H7 (cell line): Measurements from ENCODE around the gene PPP1R9A. TPM values are rescaled to one million over a fixed set of nuclear protein-coding genes. Genes with fewer than 3 reads are reported as not detected.
A peak's percentile ranks its signal among the peaks of the same experiment; 100 is the strongest.

Experiments used
- DNase-seq: peaks from one replicate; pipeline ENCODE4 v3.0.0; 2012
- H3K27me3 ChIP-seq: 2 replicates; pipeline ENCODE4 v1.6.0; 2011; ENCODE audit warnings: mild to moderate bottlenecking, low read length; ENCODE audit not compliant: control insufficient read depth, insufficient read depth
- H3K36me3 ChIP-seq: replicated peaks from 2 replicates; pipeline ENCODE4 v1.5.1; 2011; ENCODE audit warnings: low read length; ENCODE audit not compliant: control insufficient read depth, insufficient read depth
- H3K4me3 ChIP-seq: 2 replicates; pipeline ENCODE4 v1.5.1; 2011; ENCODE audit warnings: low read depth, mild to moderate bottlenecking, control low read depth, low read length, moderate library complexity; ENCODE audit not compliant: insufficient read depth
- total RNA-seq: library from RNA; depleted of rRNA; stranded (reverse); fragments of >200 nt; shearing (Covaris generic); gene quantifications from 2 replicates; pipeline ENCODE4 v1.2.3, GENCODE V29; 2014; rRNA removed

Gene PPP1R9A
- total RNA-seq, result 8.0 and 10.9 TPM in 2 replicates

DNA sequence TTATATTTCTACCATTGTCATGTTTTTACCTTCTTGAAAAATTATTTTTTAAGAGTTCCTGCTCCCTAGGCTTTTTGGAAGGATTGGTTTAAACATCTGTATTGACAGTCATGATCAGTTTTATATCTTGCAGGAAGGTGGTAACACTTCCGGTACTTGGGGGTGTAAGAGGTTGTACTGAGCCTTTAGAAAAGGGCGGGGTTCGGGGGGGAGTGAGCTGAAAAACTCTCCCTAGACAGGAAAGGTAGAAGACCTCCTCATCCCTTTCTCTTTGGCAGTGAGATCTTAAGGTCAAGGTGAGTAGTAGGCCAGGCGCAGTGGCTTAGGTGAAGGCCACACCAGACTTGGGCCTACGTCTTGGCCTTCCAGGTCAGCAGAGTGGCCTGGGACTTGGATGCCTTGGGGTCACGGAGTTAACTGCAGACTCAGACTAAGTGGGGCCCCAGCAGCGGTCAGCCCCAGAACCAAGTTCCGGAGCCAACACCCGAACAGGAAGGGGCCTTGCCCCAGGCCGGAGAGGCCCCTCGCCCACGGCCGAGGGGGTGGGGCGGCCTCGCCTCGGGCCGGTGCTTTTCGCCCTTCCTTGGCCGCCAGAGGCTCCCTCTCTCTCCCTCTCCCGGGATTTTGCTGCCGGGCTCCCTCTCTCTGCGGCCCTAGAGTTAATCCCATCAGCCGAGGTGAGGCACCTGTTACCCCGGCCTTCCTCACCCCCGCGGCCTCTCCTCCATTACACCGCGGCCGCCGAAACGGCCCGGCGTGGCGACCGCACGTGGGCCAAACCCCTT lies at the start of gene PPP1R9A:
PPP1R9A (plus strand) TSS at position 569 of the 785 bp plus-strand sequence. CDS start 2,520 bp downstream, outside the sequence.
- Histone ChIP-seq H3K27me3 (no peaks in the 10 kb centered on the region), H3K4me3 (peak within 1 kb of the TSS; percentile 62), H3K36me3 (no peaks in the 10 kb centered on the region)
- DNase-seq, result peak; percentile 87

GRCh38 chr7:94871132-94871531 lies 36.3 kb upstream of the PPP1R9A start:
- H3K4me3 ChIP-seq, result no peak overlapping the region
- no peaks in the 10 kb centered on the region for H3K36me3 ChIP-seq
- no peaks in the 10 kb centered on the region for H3K27me3 ChIP-seq
- DNase-seq, result no peak

- Histone ChIP-seq H3K27me3 (no peaks in the 10 kb centered on the region), H3K36me3 (no peaks in the 10 kb centered on the region), H3K4me3 (no peak overlapping the region)
- no peak for DNase-seq
Measured at GRCh38 chr7:94873239-94873638, 34.2 kb upstream of the PPP1R9A start.

- Histone ChIP-seq H3K27me3 (no peaks in the 10 kb centered on the region), H3K4me3 (no peak overlapping the region), H3K36me3 (no peaks in the 10 kb centered on the region)
- no peak for DNase-seq
Measured at GRCh38 chr7:94874036-94874785, 33.2 kb upstream of the PPP1R9A start.

DNA sequence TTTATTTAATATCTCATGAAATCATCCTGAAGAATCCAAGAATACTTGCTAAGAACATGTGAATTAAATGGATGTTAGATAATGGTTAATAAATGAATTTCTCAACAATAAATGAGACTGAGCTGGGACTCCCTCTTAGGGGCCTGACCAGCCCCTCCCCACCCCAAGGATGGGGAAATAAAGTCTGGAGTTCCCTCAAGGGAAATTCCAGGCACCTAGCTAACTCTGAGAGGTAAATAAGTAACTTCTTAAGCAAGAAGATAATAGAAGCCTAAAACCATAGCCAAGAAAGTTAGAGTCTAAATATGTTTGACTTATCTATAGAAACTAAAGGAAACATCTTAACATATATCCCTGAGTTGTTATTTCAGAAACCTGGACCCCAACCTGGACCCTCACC lies 32.2 kb upstream of the PPP1R9A start:
- H3K27me3 ChIP-seq, result no peaks in the 10 kb centered on the region
- H3K4me3 ChIP-seq, result no peak overlapping the region
- no peaks in the 10 kb centered on the region for H3K36me3 ChIP-seq
- no peak for DNase-seq

GRCh38 chr7:94877731-94878670 lies 29.4 kb upstream of the PPP1R9A start:
- H3K36me3 ChIP-seq, result no peaks in the 10 kb centered on the region
- no peak for DNase-seq
- H3K4me3 ChIP-seq, result no peak overlapping the region
- H3K27me3 ChIP-seq, result no peaks in the 10 kb centered on the region

GRCh38 chr7:94882891-94883290 lies 24.5 kb upstream of the PPP1R9A start:
- no peaks in the 10 kb centered on the region for H3K36me3 ChIP-seq
- no peak overlapping the region for H3K4me3 ChIP-seq
- DNase-seq, result no peak
- no peaks in the 10 kb centered on the region for H3K27me3 ChIP-seq

DNA sequence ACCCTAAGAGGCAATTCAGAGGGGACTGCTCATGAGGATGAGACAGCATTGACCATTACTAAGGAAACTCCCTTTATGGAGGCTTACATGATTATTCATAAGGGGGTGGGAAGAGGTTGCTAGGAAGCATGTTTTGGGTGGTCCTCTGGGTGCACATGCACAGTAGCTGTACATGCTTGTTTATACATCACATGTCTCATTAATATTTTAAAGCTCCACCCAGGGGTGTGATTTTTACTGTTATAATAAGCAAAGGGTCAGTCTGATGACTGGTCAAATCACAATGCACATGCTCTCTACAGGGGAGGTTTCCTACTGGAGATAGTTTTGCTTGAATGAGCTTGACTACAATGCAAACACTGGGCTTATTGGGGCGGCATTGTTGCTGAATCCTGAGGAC lies 23.8 kb upstream of the PPP1R9A start:
- no peak overlapping the region for H3K4me3 ChIP-seq
- H3K27me3 ChIP-seq, result no peaks in the 10 kb centered on the region
- H3K36me3 ChIP-seq, result no peaks in the 10 kb centered on the region
- DNase-seq, result no peak

- H3K36me3 ChIP-seq, result no peaks in the 10 kb centered on the region
- no peak overlapping the region for H3K4me3 ChIP-seq
- no peaks in the 10 kb centered on the region for H3K27me3 ChIP-seq
- no peak for DNase-seq
Measured at GRCh38 chr7:94888551-94888950, 18.8 kb upstream of the PPP1R9A start.

DNA sequence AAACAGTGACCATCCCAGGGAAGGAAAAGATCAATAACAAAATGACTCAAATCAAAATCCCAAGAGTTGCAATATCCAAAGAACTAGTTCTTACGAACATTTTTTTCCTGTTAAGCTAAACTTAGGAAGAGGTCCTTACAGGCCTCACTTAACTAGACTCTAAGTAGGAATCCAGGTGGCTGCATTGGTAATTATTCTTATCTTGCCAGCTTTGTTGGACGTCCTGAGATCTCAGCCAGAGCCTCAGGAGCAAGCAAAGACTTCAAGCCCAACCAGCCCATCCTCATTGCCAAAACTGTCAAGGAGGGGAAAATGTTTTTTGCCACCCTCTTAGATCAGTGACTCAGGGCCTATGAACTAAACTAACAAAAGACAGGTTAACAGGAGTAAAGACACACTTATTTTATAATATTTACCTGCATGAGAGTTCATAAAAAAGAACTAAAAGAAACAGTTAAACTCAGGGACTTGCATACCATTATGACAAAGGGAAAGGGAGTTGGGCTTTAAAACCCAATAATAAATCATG lies 18.3 kb upstream of the PPP1R9A start:
- Histone ChIP-seq H3K27me3 (no peaks in the 10 kb centered on the region), H3K36me3 (no peaks in the 10 kb centered on the region), H3K4me3 (no peak overlapping the region)
- no peak for DNase-seq

DNA sequence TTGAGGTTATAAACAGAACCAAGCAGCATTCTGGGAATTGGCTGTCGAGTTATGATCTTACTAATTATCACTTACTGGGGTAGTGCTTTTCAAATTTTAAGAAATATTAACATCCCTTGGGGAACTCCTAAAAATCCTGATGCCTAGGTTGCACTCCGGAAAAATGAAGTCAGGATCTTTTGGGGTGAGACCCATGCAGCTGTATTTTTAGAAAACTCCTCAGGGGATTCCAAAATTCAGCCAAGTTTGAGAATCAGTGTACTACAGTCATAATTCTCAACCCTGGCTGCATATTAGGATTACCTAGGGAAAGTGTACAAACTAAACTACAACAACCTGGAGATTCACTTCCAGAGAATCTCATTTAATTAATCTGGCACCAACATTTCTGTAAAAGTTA lies 17.2 kb upstream of the PPP1R9A start:
- DNase-seq, result no peak
- Histone ChIP-seq H3K36me3 (no peaks in the 10 kb centered on the region), H3K4me3 (no peak overlapping the region), H3K27me3 (no peaks in the 10 kb centered on the region)

GRCh38 chr7:94893661-94894060 lies 13.7 kb upstream of the PPP1R9A start:
- Histone ChIP-seq H3K4me3 (no peak overlapping the region), H3K27me3 (no peaks in the 10 kb centered on the region), H3K36me3 (no peaks in the 10 kb centered on the region)
- DNase-seq, result no peak

DNA sequence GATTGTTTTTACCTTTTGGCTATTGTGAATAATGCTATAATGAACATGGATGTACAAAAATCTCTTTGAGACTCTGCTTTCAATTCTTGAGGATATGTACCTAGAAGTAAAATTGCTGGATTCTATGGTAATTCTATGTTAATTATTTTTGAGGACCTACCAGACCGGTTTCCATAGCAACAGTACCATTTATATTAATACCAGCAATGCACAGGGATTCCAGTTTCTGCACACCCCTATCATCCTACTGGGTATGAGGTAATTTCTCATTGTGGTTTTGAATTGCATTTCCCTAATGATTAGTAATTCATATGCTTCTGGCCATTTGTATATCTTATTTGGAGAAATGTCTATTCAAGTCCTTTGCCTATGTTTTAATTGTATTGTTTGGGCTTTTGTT lies 9.9 kb upstream of the PPP1R9A start:
- Histone ChIP-seq H3K36me3 (no peaks in the 10 kb centered on the region), H3K27me3 (no peaks in the 10 kb centered on the region), H3K4me3 (no peak overlapping the region)
- no peak for DNase-seq

GRCh38 chr7:94898340-94898739 lies 9.1 kb upstream of the PPP1R9A start:
- Histone ChIP-seq H3K4me3 (no peak overlapping the region), H3K36me3 (no peaks in the 10 kb centered on the region), H3K27me3 (no peaks in the 10 kb centered on the region)
- DNase-seq, result no peak
